K562 (cell line): ENCODE measurements around the gene MUCL3. TPM values are rescaled to one million over a fixed set of nuclear protein-coding genes. Genes with fewer than 3 reads are reported as not detected.

Source experiments
- DPF2 ChIP-seq: fragments of 450-650 bp; IDR thresholded peaks from 2 replicates; pipeline ENCODE4 v1.6.1; 2016
- GATA2 ChIP-seq: sonication (generic); formaldehyde crosslinking; IDR thresholded peaks from 2 replicates; pipeline ENCODE4 v1.4.0; 2020; ENCODE audit warnings: mild to moderate bottlenecking, missing genetic modification reagents
- KLF13 ChIP-seq: fragments of 450-650 bp; IDR thresholded peaks from 2 replicates; pipeline ENCODE4 v1.6.1; 2016; ENCODE audit warnings: missing genetic modification characterization, low read depth, mild to moderate bottlenecking, missing compliant biosample characterization, moderate library complexity, borderline replicate concordance
- NBN ChIP-seq: fragments of 450-650 bp; IDR thresholded peaks from 2 replicates; pipeline ENCODE4 v1.6.1; 2016; ENCODE audit warnings: low read depth, mild to moderate bottlenecking
- NCOA1 ChIP-seq: fragments of 450-650 bp; IDR thresholded peaks from 2 replicates; pipeline ENCODE4 v1.6.1; 2016; ENCODE audit warnings: low read depth
- NFE2L1 ChIP-seq: fragments of 450-650 bp; IDR thresholded peaks from 2 replicates; pipeline ENCODE4 v1.6.1; 2016; ENCODE audit warnings: missing genetic modification characterization, low read depth, mild to moderate bottlenecking, missing compliant biosample characterization, moderate library complexity, borderline replicate concordance
- RBM39 ChIP-seq: fragments of 200-400 bp; formaldehyde crosslinking; optimal IDR thresholded peaks from 2 replicates; pipeline ENCODE3; 2018; ENCODE audit warnings: low read depth, low read length
- SP1 ChIP-seq: sonication (generic); formaldehyde crosslinking; IDR thresholded peaks from 2 replicates; pipeline ENCODE4 v1.8.1; 2022; ENCODE audit warnings: mild to moderate bottlenecking, missing genetic modification reagents
- TBP ChIP-seq: optimal IDR thresholded peaks from 2 replicates; pipeline ENCODE3; 2011; ENCODE audit warnings: low read depth, low read length, improper control_type of control experiment
- TCF7 ChIP-seq: sonication (generic); IDR thresholded peaks from 2 replicates; pipeline ENCODE4 v1.6.1; 2016; ENCODE audit warnings: antibody characterized with exemption, borderline replicate concordance
- ZFX ChIP-seq: sonication (generic); formaldehyde crosslinking; IDR thresholded peaks from 2 replicates; pipeline ENCODE4 v1.8.0; 2022; ENCODE audit warnings: mild to moderate bottlenecking, missing genetic modification reagents, moderate library complexity
- ZNF436 ChIP-seq: fragments of 250-450, 450-650 bp; sonication (Bioruptor Pico); formaldehyde crosslinking; IDR thresholded peaks from 2 replicates; pipeline ENCODE4 v1.7.0; 2020; ENCODE audit warnings: mild to moderate bottlenecking
- ZNF589 ChIP-seq: fragments of 200-800 bp; sonication (Bioruptor generic); IDR thresholded peaks from 2 replicates; pipeline ENCODE4 v1.6.1; 2016; ENCODE audit warnings: low read depth, missing genetic modification characterization, missing compliant biosample characterization
- polyA plus RNA-seq, 8 experiments: library from polyadenylated mRNA; depleted of rRNA in 4 of 8; stranded (reverse) in 5 of 8; unstranded in 3 of 8; fragments of >200 nt; fragmentation: Nextera tagmentation in 2 of 8; fragmentation: Illumina TruSeq in 1 of 8; extraction: Ambion mirVana in 2 of 8; extraction: Trizol in 1 of 8; gene quantifications; 2 replicates each; pipeline versions ENCODE4 v1.2.1 to v1.2.3, GENCODE V29; 2011 to 2014; ENCODE audit warnings: inconsistent platforms in 1 of 8, missing spikeins in 1 of 8
- total RNA-seq, 7 experiments: library from RNA; depleted of rRNA in 6 of 7; stranded (reverse); fragments of >200 nt in 6 of 7; fragmentation: Illumina TruSeq in 2 of 7; extraction: Trizol in 2 of 7; gene quantifications; 2 replicates each; pipeline versions ENCODE4 v1.2.1 to v1.2.3, GENCODE V29; 2011 to 2021; ENCODE audit warnings: low replicate concordance in 1 of 7
- TF ChIP-seq, protein P1 (sequence below): sonication (generic); formaldehyde crosslinking; IDR thresholded peaks from 2 replicates; pipeline ENCODE4 v1.8.0; 2023; ENCODE audit warnings: mild to moderate bottlenecking, missing genetic modification reagents
- TF ChIP-seq, protein P2 (sequence below), 2 experiments: IDR thresholded peaks; 2 replicates each; pipeline ENCODE4 v1.6.1; 2012; ENCODE audit warnings: improper control_type of control experiment in 2 of 2, low read depth in 2 of 2, low read length in 2 of 2, borderline replicate concordance in 1 of 2
- TF ChIP-seq, protein P3 (sequence below), 2 experiments: fragments of 450-650 bp in 1 of 2; sonication (generic) in 1 of 2; formaldehyde crosslinking; conservative IDR thresholded peaks; 2 replicates each; pipeline versions ENCODE4 v1.4.0 to v1.8.1; 2020 to 2022; ENCODE audit warnings: mild to moderate bottlenecking in 1 of 2, missing genetic modification reagents in 1 of 2
- TF ChIP-seq, protein P4 (sequence below), 2 experiments: fragments of 250-450 bp in 1 of 2; fragments of 450-650 bp in 1 of 2; sonication (Bioruptor Pico) in 1 of 2; IDR thresholded peaks; 2 replicates each; pipeline versions ENCODE4 v1.6.1 to v1.8.0; 2016 to 2021; ENCODE audit warnings: mild to moderate bottlenecking in 2 of 2, moderate library complexity in 2 of 2, missing compliant biosample characterization in 1 of 2, missing genetic modification characterization in 1 of 2

MUCL3 gene
- total and polyA plus RNA-seq, 9 of the 15 experiments (the other 6 are each of a cell fraction or from before 2014, with no cell fraction given): 0.07 TPM; not detected in 8

DNA sequence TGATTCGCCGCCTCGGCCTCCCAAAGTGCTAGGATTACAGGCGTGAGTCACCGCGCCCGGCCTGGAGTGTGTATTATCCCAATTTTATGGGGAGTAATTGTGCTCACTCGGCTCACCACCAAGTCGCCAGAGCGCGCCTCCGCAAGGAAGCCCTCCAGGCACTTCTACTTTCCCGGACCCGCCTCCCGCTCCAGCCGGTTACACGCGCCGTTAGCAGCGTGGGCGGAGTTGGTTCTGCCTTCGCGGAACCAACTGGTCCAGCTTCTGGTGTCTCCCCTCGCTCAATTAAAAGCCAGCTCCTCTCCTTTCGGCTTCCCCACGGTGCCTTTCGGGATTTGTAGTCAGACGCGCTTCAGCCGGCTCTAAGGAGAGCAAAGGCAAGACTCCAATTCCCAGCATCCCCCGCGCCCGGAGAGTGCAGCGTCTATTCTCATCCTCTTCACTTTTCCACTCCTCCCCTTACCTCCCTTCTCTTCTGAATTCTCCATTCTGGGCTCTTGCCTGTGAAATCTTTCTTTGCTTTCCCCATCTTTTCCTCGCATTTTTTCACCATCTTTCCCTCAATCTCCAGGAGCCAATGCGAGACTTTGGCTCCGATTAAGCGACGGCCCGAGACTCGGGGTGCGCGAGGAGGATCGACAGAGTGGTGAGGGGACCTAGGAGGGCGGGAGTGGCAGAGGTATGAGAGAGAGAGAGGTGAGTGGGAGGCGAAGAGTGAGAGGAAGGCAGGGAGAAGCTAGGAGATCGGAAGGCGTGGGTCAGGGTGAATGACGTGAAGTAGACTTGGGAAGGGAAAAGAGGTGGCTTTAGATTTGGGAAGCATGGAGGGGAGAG lies 32.8 kb upstream of the MUCL3 start, which contains the start of gene GTF2H4 (continued):
- TF ChIP-seq, protein P1, sequence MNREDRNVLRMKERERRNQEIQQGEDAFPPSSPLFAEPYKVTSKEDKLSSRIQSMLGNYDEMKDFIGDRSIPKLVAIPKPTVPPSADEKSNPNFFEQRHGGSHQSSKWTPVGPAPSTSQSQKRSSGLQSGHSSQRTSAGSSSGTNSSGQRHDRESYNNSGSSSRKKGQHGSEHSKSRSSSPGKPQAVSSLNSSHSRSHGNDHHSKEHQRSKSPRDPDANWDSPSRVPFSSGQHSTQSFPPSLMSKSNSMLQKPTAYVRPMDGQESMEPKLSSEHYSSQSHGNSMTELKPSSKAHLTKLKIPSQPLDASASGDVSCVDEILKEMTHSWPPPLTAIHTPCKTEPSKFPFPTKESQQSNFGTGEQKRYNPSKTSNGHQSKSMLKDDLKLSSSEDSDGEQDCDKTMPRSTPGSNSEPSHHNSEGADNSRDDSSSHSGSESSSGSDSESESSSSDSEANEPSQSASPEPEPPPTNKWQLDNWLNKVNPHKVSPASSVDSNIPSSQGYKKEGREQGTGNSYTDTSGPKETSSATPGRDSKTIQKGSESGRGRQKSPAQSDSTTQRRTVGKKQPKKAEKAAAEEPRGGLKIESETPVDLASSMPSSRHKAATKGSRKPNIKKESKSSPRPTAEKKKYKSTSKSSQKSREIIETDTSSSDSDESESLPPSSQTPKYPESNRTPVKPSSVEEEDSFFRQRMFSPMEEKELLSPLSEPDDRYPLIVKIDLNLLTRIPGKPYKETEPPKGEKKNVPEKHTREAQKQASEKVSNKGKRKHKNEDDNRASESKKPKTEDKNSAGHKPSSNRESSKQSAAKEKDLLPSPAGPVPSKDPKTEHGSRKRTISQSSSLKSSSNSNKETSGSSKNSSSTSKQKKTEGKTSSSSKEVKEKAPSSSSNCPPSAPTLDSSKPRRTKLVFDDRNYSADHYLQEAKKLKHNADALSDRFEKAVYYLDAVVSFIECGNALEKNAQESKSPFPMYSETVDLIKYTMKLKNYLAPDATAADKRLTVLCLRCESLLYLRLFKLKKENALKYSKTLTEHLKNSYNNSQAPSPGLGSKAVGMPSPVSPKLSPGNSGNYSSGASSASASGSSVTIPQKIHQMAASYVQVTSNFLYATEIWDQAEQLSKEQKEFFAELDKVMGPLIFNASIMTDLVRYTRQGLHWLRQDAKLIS: 0 out of 2 replicates have a peak, but pooled peaks have one; percentile 31
- TF ChIP-seq SP1 (CRISPR knock-in tag) (peak; percentile 91), NFE2L1 (no peak), KLF13 (tag) (peak; percentile 99), DPF2 (peak; percentile 81), RBM39 (peak; percentile 68), NCOA1 (peak; percentile 100), ZFX (CRISPR knock-in tag) (0 out of 2 replicates have a peak, but pooled peaks have one; percentile 57), NBN (peak; percentile 90), TBP (peak; percentile 68), ZNF589 (CRISPR knock-in tag) (peak; percentile 83; the same call in 1 of the 2 replicates), ZNF436 (CRISPR knock-in tag) (peak; percentile 100), TCF7 (peak; percentile 78; the same call in 1 of the 2 replicates), GATA2 (0 out of 2 replicates have a peak, but pooled peaks have one; percentile 22)
- TF ChIP-seq, protein P2, sequence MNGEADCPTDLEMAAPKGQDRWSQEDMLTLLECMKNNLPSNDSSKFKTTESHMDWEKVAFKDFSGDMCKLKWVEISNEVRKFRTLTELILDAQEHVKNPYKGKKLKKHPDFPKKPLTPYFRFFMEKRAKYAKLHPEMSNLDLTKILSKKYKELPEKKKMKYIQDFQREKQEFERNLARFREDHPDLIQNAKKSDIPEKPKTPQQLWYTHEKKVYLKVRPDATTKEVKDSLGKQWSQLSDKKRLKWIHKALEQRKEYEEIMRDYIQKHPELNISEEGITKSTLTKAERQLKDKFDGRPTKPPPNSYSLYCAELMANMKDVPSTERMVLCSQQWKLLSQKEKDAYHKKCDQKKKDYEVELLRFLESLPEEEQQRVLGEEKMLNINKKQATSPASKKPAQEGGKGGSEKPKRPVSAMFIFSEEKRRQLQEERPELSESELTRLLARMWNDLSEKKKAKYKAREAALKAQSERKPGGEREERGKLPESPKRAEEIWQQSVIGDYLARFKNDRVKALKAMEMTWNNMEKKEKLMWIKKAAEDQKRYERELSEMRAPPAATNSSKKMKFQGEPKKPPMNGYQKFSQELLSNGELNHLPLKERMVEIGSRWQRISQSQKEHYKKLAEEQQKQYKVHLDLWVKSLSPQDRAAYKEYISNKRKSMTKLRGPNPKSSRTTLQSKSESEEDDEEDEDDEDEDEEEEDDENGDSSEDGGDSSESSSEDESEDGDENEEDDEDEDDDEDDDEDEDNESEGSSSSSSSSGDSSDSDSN (IDR thresholded peaks at IDR 0.05; ENCODE audit: borderline replicate concordance in 1 of 2, low read depth in 2 of 2, low read length in 2 of 2): peak in 1 of 2 experiments; percentile 14; a peak in 2 of 4 replicates
- TF ChIP-seq, protein P3, sequence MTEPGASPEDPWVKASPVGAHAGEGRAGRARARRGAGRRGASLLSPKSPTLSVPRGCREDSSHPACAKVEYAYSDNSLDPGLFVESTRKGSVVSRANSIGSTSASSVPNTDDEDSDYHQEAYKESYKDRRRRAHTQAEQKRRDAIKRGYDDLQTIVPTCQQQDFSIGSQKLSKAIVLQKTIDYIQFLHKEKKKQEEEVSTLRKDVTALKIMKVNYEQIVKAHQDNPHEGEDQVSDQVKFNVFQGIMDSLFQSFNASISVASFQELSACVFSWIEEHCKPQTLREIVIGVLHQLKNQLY (CRISPR knock-in tag; conservative IDR thresholded peaks at IDR 0.05): no peak
- TF ChIP-seq, protein P4, sequence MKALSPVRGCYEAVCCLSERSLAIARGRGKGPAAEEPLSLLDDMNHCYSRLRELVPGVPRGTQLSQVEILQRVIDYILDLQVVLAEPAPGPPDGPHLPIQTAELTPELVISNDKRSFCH (CRISPR knock-in tag; IDR thresholded peaks at IDR 0.05): no peak; the same call in 1 of the 2 replicates
- TF ChIP-seq, protein P4 (tag; IDR thresholded peaks at IDR 0.05): peak; percentile 97
